ENCODE results near the gene MICAL2.

The MICAL2 gene

GRCh38 chr11:12110714-12111548, 541 bp downstream of the MICAL2 start:
- TF ChIP-seq, protein P1, sequence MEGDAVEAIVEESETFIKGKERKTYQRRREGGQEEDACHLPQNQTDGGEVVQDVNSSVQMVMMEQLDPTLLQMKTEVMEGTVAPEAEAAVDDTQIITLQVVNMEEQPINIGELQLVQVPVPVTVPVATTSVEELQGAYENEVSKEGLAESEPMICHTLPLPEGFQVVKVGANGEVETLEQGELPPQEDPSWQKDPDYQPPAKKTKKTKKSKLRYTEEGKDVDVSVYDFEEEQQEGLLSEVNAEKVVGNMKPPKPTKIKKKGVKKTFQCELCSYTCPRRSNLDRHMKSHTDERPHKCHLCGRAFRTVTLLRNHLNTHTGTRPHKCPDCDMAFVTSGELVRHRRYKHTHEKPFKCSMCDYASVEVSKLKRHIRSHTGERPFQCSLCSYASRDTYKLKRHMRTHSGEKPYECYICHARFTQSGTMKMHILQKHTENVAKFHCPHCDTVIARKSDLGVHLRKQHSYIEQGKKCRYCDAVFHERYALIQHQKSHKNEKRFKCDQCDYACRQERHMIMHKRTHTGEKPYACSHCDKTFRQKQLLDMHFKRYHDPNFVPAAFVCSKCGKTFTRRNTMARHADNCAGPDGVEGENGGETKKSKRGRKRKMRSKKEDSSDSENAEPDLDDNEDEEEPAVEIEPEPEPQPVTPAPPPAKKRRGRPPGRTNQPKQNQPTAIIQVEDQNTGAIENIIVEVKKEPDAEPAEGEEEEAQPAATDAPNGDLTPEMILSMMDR (conservative IDR thresholded peaks at IDR 0.05): no peak
- H3K27ac ChIP-seq: peak overlapping the region; percentile 54; the same call in 1 of the 2 replicates

DNA sequence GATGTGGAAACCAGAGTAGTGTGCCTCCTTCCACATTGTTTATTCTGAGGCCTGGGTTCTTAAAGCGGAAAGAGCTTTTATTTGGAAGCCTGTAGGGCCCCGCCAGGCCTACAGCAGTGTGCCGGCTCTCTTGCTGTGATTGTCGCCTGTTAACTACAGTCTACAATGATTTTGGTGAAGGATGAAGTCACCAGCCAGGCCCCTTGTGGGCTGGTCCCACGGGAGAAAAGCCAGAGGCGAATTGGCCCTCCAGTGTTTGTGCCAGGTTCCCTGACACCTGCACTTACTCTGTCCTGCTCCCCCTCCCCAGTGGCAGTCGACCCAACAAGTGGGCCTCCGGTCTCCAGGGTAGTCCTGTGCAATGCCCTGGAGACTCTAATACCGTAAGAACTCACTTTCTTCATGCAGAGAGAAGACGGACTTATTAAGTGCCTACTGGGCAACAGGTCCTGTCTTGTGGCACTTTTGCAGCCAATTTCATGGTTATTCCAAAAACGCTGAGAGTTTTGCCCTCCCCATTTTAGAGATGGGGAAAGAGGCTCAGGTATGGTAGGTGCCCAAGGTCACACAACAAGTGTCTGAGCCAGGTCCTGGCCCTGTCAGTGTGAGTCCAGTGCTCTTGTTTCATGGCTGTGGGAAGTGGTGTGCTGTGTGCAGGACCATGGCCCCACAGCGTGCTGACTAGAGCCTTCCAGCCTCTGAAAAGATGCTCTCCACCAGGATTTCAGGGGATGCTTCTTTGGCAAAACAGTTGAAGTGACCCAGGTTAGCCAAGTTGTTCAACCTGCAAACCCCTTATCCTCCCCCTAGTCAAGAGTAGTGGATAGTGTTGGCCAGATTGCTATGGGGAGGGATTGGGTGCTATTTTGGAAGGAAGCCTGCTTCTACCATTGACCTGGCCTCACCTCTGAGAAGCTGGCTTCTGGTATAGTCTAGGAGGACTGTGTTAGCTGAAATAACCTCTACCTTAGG, 1.4 kb downstream of the MICAL2 start:
- TF ChIP-seq, protein P1 (conservative IDR thresholded peaks at IDR 0.05): no peak
- H3K27ac ChIP-seq: no peak overlapping the region; the same call in 1 of the 2 replicates

DNA sequence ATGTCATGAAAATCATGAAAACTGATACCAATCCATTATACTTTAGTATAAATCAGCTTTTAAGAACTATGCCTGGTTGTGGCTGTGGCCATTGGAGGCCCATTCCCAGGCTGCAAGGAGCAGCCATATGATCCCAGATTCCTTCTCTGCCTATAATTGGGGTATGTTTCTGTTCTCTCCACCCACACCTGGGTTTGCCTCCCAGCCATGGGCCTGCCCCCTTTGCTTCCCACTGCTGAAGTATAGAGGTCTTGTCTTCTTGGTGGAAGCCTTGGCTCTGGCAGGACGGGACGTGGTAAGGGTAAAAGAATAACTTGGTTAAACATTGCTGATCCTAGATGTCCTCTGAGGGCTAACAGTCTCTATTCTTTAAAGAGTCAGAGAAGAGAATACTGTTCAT, 2.4 kb downstream of the MICAL2 start:
- TF ChIP-seq, protein P1 (conservative IDR thresholded peaks at IDR 0.05): no peak
- H3K27ac ChIP-seq: no peak overlapping the region

DNA sequence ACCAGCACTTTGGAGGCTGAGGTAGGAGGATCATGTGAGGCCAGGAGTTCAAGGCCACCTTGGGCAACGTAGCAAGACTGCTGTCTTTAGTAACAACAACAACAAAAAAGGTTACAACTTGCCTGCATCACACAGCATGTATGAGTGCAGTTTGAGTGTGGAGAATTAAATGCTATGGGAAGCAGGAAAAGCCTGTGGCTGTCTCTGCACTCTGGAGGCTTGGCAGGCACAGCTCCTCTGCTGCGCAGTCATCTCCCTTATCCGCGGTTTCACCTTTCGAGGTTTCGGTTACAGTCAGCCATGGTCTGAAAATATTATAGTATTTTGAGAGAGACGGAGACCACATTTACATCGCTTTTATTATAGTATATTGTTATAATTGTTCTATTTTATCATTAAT, 2.9 kb downstream of the MICAL2 start:
- TF ChIP-seq, protein P1 (conservative IDR thresholded peaks at IDR 0.05): no peak

GRCh38 chr11:12114193-12115033, 4.0 kb downstream of the MICAL2 start:
- TF ChIP-seq, protein P1 (conservative IDR thresholded peaks at IDR 0.05): no peak
- H3K27ac ChIP-seq: no peak overlapping the region

More for the DNA sequence above, 2.9 kb downstream of the MICAL2 start:
- H3K27ac ChIP-seq: no peak overlapping the region

DNA sequence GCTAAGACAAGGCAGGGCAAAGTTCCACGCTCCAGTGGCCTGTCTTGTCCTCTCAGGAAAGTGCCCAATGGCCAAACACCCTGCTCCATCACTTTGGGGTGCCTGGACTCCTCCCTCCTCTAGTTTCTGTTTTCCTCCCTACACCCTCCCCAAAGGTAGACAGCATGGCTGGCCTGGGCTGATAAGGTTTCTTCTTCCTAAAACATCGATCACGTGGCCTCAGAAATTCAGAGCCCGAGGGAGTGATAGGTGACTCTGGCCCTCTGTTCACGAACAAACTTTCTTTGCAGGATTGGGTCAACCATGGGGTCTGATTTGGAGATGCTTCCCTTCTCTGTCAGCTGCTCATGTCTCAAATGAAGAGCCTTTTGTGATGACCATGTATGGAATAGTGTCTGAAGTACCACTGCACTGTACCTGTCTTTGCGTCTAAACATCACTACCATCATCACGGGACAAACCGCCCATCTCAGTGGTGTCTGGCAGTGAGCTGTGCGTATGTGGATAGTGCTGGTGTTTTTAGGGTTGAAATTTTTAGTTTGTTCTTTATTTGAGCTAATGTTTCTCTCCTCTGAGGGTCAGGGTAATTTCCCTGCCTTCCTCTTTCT, 6.1 kb downstream of the MICAL2 start:
- TF ChIP-seq, protein P1 (conservative IDR thresholded peaks at IDR 0.05): no peak

More for the DNA sequence above, 6.1 kb downstream of the MICAL2 start:
- H3K27ac ChIP-seq: no peak overlapping the region

All from VCaP (cell line).